SK-N-MC (cell line): ENCODE data around the gene ZNF8.

Experiments used
- EZH2 ChIP-seq: fragments of 200-600 bp; sonication (generic); IDR thresholded peaks from one replicate; pipeline ENCODE4 v1.6.1; 2017; ENCODE audit warnings: antibody characterized with exemption
- POLR2AphosphoS5 ChIP-seq: IDR thresholded peaks from 2 replicates; pipeline ENCODE4 v1.6.1; 2012; ENCODE audit warnings: mild to moderate bottlenecking, low read depth, low read length, borderline replicate concordance

DNA sequence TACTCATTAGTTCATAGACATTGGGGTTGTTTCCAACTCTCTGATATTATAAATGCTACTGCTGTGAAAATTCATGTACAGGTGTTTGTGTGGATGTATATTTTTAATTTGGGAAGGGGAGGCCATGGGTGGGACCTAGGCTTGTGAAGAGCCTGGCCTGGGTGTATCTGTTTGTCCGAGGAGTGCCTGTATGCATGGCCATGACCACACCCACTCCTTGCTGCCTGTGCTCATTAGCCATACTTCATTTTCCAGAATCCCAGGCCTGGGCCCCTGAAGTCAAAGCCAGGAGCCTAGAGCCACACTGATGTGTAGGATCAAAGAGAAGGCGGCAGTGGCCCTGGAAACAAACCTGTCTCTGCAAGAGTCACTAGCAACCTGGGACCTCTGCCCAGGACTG, 36.8 kb downstream of the ZNF8 start:
- TF ChIP-seq EZH2 = no peak
- TF ChIP-seq POLR2AphosphoS5 = no peak
